Liver (tissue), 9 donors: ENCODE measurements around the gene CSNK1E. TPM values are rescaled to one million over a fixed set of nuclear protein-coding genes. Genes with fewer than 3 reads are reported as not detected.
A peak's percentile ranks its signal among the peaks of the same experiment; 100 is the strongest.

ENCODE experiments used
- DNase-seq: peaks from one replicate; pipeline ENCODE4 v3.0.0-alpha.2; 2017; ENCODE audit warnings: low spot score
- H3K27ac ChIP-seq, 2 donors: one replicate each; pipeline ENCODE4 v1.7.0; 2013; ENCODE audit warnings: inconsistent platforms in 2 of 2, low read length in 2 of 2, control low read depth in 1 of 2, low read depth in 1 of 2, mild to moderate bottlenecking in 1 of 2
- H3K27me3 ChIP-seq, 4 donors: one replicate each; pipeline versions ENCODE4 v1.6.1 to v1.7.0; 2013; ENCODE audit warnings: low read length in 3 of 4, inconsistent platforms in 1 of 4, mild to moderate bottlenecking in 1 of 4, moderate library complexity in 1 of 4; ENCODE audit not compliant: control insufficient read depth in 4 of 4, insufficient read depth in 4 of 4
- H3K36me3 ChIP-seq, 4 donors: one replicate each; pipeline versions ENCODE4 v1.6.1 to v1.7.0; 2013; ENCODE audit warnings: low read length in 3 of 4, mild to moderate bottlenecking in 3 of 4, low read depth in 1 of 4, moderate library complexity in 1 of 4; ENCODE audit not compliant: control insufficient read depth in 4 of 4, insufficient read depth in 3 of 4
- H3K4me1 ChIP-seq, 4 donors: one replicate each; pipeline versions ENCODE4 v1.6.1 to v1.7.0; 2013; ENCODE audit warnings: low read length in 3 of 4, mild to moderate bottlenecking in 3 of 4, moderate library complexity in 1 of 4; ENCODE audit not compliant: control insufficient read depth in 4 of 4, insufficient read depth in 4 of 4
- H3K4me3 ChIP-seq, 3 donors: one replicate each; pipeline versions ENCODE4 v1.6.1 to v1.7.0; 2013; ENCODE audit warnings: low read length in 3 of 3, control low read depth in 1 of 3, low read depth in 1 of 3, mild to moderate bottlenecking in 1 of 3
- H3K9ac ChIP-seq, 2 donors: one replicate each; pipeline ENCODE4 v1.7.0; 2013; ENCODE audit warnings: low read length in 2 of 2, mild to moderate bottlenecking in 2 of 2, moderate library complexity in 2 of 2, control low read depth in 1 of 2, low read depth in 1 of 2
- H3K9me3 ChIP-seq, 4 donors: one replicate each; pipeline versions ENCODE4 v1.6.1 to v1.7.0; 2013; ENCODE audit warnings: low read length in 3 of 4; ENCODE audit not compliant: control insufficient read depth in 4 of 4
- EGR1 ChIP-seq, 2 donors: IDR thresholded peaks; 2 replicates each; pipeline ENCODE4 v1.6.1; 2016 to 2018; ENCODE audit warnings: antibody characterized with exemption in 2 of 2, low read depth in 2 of 2
- FOXA1 ChIP-seq: IDR thresholded peaks from 2 replicates; pipeline ENCODE4 v1.6.1; 2016; ENCODE audit warnings: antibody characterized with exemption
- FOXA2 ChIP-seq: IDR thresholded peaks from 2 replicates; pipeline ENCODE4 v1.6.1; 2016; ENCODE audit warnings: antibody characterized with exemption
- GABPA ChIP-seq, 2 donors: IDR thresholded peaks in 1 of 2; conservative IDR thresholded peaks in 1 of 2; 2 replicates each; pipeline ENCODE4 v1.6.1; 2016; ENCODE audit warnings: antibody characterized with exemption in 2 of 2, mild to moderate bottlenecking in 1 of 2, moderate library complexity in 1 of 2
- HNF4A ChIP-seq, 2 donors: conservative IDR thresholded peaks; 2 replicates each; pipeline ENCODE4 v1.6.1; 2016; ENCODE audit warnings: antibody characterized with exemption in 2 of 2, mild to moderate bottlenecking in 2 of 2
- HNF4G ChIP-seq: IDR thresholded peaks from 2 replicates; pipeline ENCODE4 v1.6.1; 2016; ENCODE audit warnings: antibody characterized with exemption
- JUND ChIP-seq, 2 donors: IDR thresholded peaks; 2 replicates each; pipeline ENCODE4 v1.6.1; 2016; ENCODE audit warnings: antibody characterized with exemption in 2 of 2
- NR2F2 ChIP-seq: IDR thresholded peaks from 2 replicates; pipeline ENCODE4 v1.6.1; 2016; ENCODE audit warnings: antibody characterized with exemption
- RAD21 ChIP-seq, 2 donors: IDR thresholded peaks; 2 replicates each; pipeline ENCODE4 v1.6.1; 2016; ENCODE audit warnings: antibody characterized with exemption in 2 of 2, mild to moderate bottlenecking in 2 of 2
- RXRA ChIP-seq, 2 donors: IDR thresholded peaks; 2 replicates each; pipeline ENCODE4 v1.6.1; 2017 to 2018; ENCODE audit warnings: antibody characterized with exemption in 2 of 2, mild to moderate bottlenecking in 1 of 2
- SP1 ChIP-seq: IDR thresholded peaks from 2 replicates; pipeline ENCODE4 v1.6.1; 2018; ENCODE audit warnings: antibody characterized with exemption, mild to moderate bottlenecking
- YY1 ChIP-seq: IDR thresholded peaks from 2 replicates; pipeline ENCODE4 v1.6.1; 2016; ENCODE audit warnings: antibody characterized with exemption, mild to moderate bottlenecking
- WGBS: extraction: QIAGEN DNeasy Blood & Tissue Kit; methylation state at CpG from one replicate; pipeline ENCODE4 v1.1.7; 2013; 5-methylcytosine and 5-hydroxymethylcytosine counted together
- polyA plus RNA-seq, 2 donors: library from polyadenylated mRNA; stranded (reverse) in 1 of 2; unstranded in 1 of 2; fragments of 200-250 nt in 1 of 2; fragments of >200 nt in 1 of 2; fragmentation: Nextera tagmentation in 1 of 2; extraction: Ambion mirVana in 1 of 2; gene quantifications; one replicate each; pipeline versions ENCODE4 v1.2.1 to v1.2.3, GENCODE V29; 2013 to 2015
- total RNA-seq, 2 donors: library from RNA; depleted of rRNA; stranded (reverse); fragments of >200 nt; gene quantifications; one replicate each; pipeline ENCODE4 v1.2.3, GENCODE V29; 2014
- TF ChIP-seq, protein P1 (sequence below): IDR thresholded peaks from 2 replicates; pipeline ENCODE4 v1.6.1; 2016; ENCODE audit warnings: antibody characterized with exemption, mild to moderate bottlenecking
- TF ChIP-seq, protein P2 (sequence below): IDR thresholded peaks from 2 replicates; pipeline ENCODE4 v1.6.1; 2016; ENCODE audit warnings: antibody characterized with exemption
- TF ChIP-seq, protein P3 (sequence below): fragments of 150-350 bp; IDR thresholded peaks from 2 replicates; pipeline ENCODE4 v1.5.1; 2017; ENCODE audit warnings: improper control_type of control experiment, low read depth, low read length; ENCODE audit not compliant: missing input control
- TF ChIP-seq, protein P4 (sequence below): IDR thresholded peaks from 2 replicates; pipeline ENCODE4 v1.6.1; 2016; ENCODE audit warnings: antibody characterized with exemption
- TF ChIP-seq, protein P5 (sequence below): IDR thresholded peaks from 2 replicates; pipeline ENCODE4 v1.6.1; 2016; ENCODE audit warnings: antibody characterized with exemption
- donor health status: healthy.
- donor health status: healthy.
- donor health status: healthy.
- donor health status: healthy.
- donor health status: healthy.

The CSNK1E gene
- total and polyA plus RNA-seq, 4 donors, result 8.4 to 27.4 (median 13.7) TPM

DNA sequence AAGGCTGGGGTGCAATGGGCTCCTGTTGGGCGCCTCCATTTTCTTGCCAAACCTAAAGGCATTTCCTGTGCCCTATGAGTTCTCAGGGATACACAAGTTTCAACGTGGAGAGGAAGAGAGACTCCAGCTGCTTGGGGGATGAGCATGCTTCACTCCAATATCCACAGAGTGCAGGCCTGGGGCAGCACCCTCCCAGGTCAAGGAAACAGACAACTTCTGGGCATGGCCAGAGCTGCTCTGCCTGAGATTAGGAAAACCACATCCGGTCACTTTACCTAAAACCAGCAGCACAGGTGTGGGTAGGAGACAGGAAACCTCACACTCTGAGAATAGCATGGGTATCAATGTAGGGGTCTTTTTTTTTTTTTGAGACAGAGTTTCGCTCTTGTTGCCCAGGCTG is 73.1 kb downstream of the CSNK1E start:
- H3K4me3 ChIP-seq, result no peak overlapping the region
- no peaks in the 10 kb centered on the region for H3K9me3 ChIP-seq
- H3K4me1 ChIP-seq, result peaks cover 0 to 7% (median 2%) of the 10 kb centered on the region in 4 donors
- WGBS, result 84% methylated on average over 4 of the region's 4 CpGs
- H3K9ac ChIP-seq, result no peak overlapping the region
- DNase-seq, result no peak
- H3K27me3 ChIP-seq, result no peaks in the 10 kb centered on the region
- TF ChIP-seq RAD21 (IDR thresholded peaks at IDR 0.05) (no peak), HNF4A (conservative IDR thresholded peaks at IDR 0.05) (no peak), YY1 (no peak), SP1 (no peak), HNF4G (no peak), RXRA (IDR thresholded peaks at IDR 0.05) (no peak), EGR1 (IDR thresholded peaks at IDR 0.05; ENCODE audit: low read depth in 2 of 2) (no peak), FOXA2 (no peak), JUND (IDR thresholded peaks at IDR 0.05) (no peak)
- TF ChIP-seq, protein P1, sequence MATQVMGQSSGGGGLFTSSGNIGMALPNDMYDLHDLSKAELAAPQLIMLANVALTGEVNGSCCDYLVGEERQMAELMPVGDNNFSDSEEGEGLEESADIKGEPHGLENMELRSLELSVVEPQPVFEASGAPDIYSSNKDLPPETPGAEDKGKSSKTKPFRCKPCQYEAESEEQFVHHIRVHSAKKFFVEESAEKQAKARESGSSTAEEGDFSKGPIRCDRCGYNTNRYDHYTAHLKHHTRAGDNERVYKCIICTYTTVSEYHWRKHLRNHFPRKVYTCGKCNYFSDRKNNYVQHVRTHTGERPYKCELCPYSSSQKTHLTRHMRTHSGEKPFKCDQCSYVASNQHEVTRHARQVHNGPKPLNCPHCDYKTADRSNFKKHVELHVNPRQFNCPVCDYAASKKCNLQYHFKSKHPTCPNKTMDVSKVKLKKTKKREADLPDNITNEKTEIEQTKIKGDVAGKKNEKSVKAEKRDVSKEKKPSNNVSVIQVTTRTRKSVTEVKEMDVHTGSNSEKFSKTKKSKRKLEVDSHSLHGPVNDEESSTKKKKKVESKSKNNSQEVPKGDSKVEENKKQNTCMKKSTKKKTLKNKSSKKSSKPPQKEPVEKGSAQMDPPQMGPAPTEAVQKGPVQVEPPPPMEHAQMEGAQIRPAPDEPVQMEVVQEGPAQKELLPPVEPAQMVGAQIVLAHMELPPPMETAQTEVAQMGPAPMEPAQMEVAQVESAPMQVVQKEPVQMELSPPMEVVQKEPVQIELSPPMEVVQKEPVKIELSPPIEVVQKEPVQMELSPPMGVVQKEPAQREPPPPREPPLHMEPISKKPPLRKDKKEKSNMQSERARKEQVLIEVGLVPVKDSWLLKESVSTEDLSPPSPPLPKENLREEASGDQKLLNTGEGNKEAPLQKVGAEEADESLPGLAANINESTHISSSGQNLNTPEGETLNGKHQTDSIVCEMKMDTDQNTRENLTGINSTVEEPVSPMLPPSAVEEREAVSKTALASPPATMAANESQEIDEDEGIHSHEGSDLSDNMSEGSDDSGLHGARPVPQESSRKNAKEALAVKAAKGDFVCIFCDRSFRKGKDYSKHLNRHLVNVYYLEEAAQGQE, result no peak
- TF ChIP-seq, protein P2, sequence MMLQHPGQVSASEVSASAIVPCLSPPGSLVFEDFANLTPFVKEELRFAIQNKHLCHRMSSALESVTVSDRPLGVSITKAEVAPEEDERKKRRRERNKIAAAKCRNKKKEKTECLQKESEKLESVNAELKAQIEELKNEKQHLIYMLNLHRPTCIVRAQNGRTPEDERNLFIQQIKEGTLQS, result no peak
- peak overlapping the region in 1 of 2 donors; percentile 57 for H3K27ac ChIP-seq
- peaks cover 0 to 18% (median 7%) of the 10 kb centered on the region in 4 donors for H3K36me3 ChIP-seq

DNA sequence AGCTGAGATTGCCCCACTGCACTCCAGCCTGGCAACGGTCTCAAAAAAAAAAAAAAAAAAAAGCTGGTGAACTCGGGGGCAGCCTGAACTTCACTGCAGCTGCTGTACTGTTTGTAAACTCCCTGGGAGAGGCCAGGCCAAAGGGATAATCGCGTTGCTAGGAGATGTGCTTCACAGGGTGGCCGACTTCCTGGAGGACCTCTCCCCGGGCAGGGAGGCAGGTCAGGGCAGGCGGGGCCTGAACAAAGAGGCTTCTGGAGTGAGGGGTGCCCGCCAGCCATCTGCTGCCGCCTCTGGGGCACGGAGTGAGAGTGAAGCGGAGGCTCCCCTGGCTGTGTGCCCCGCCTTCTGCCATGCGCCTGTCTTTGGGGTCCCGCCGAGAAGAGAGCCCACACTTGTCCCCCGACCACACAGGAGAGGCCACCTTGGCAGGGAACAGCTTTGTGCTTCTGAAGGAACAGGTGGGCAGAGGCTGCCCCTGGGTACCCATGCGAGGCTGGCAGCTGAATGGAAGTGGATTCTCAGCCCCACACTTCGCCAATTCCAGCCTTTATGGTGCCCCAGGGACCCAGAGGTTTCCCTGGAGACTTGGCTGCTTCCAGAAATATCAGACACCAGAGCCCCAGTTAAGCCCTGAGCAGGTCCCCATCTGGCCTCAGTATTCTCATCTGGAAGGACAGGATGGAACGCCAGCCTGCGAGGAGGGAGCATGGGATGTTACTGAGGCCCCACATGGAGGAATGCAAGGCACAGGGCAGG is 74.0 kb downstream of the CSNK1E start:
- H3K27me3 ChIP-seq, result no peaks in the 10 kb centered on the region
- H3K9ac ChIP-seq, result no peak overlapping the region
- no peaks in the 10 kb centered on the region for H3K9me3 ChIP-seq
- peak overlapping the region; percentile 32 to 57 for H3K27ac ChIP-seq
- DNase-seq, result peak; percentile 46
- H3K36me3 ChIP-seq, result peaks cover 0 to 18% (median 7%) of the 10 kb centered on the region in 4 donors
- H3K4me3 ChIP-seq, result no peak overlapping the region
- H3K4me1 ChIP-seq, result peaks cover 0 to 16% (median 6%) of the 10 kb centered on the region in 4 donors
- WGBS, result 71% methylated on average over 20 of the region's 20 CpGs
- TF ChIP-seq, protein P1, result no peak
- no peak for TF ChIP-seq YY1
- TF ChIP-seq, protein P3, sequence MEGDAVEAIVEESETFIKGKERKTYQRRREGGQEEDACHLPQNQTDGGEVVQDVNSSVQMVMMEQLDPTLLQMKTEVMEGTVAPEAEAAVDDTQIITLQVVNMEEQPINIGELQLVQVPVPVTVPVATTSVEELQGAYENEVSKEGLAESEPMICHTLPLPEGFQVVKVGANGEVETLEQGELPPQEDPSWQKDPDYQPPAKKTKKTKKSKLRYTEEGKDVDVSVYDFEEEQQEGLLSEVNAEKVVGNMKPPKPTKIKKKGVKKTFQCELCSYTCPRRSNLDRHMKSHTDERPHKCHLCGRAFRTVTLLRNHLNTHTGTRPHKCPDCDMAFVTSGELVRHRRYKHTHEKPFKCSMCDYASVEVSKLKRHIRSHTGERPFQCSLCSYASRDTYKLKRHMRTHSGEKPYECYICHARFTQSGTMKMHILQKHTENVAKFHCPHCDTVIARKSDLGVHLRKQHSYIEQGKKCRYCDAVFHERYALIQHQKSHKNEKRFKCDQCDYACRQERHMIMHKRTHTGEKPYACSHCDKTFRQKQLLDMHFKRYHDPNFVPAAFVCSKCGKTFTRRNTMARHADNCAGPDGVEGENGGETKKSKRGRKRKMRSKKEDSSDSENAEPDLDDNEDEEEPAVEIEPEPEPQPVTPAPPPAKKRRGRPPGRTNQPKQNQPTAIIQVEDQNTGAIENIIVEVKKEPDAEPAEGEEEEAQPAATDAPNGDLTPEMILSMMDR, result no peak
- no peak for TF ChIP-seq HNF4A (conservative IDR thresholded peaks at IDR 0.05)
- peak in 1 of 2 donors; percentile 40 for TF ChIP-seq RXRA (IDR thresholded peaks at IDR 0.05)
- TF ChIP-seq EGR1 (IDR thresholded peaks at IDR 0.05; ENCODE audit: low read depth in 2 of 2), result no peak
- TF ChIP-seq, protein P4, sequence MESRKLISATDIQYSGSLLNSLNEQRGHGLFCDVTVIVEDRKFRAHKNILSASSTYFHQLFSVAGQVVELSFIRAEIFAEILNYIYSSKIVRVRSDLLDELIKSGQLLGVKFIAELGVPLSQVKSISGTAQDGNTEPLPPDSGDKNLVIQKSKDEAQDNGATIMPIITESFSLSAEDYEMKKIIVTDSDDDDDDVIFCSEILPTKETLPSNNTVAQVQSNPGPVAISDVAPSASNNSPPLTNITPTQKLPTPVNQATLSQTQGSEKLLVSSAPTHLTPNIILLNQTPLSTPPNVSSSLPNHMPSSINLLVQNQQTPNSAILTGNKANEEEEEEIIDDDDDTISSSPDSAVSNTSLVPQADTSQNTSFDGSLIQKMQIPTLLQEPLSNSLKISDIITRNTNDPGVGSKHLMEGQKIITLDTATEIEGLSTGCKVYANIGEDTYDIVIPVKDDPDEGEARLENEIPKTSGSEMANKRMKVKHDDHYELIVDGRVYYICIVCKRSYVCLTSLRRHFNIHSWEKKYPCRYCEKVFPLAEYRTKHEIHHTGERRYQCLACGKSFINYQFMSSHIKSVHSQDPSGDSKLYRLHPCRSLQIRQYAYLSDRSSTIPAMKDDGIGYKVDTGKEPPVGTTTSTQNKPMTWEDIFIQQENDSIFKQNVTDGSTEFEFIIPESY, result no peak
- TF ChIP-seq, protein P2, result no peak
- TF ChIP-seq HNF4G, result no peak
- no peak for TF ChIP-seq JUND (IDR thresholded peaks at IDR 0.05)
- TF ChIP-seq RAD21 (IDR thresholded peaks at IDR 0.05), result no peak
- no peak for TF ChIP-seq GABPA (IDR thresholded peaks at IDR 0.05 in 1 of 2, conservative IDR thresholded peaks at IDR 0.05 in 1 of 2)
- TF ChIP-seq NR2F2, result peak; percentile 47
- no peak for TF ChIP-seq FOXA1
- TF ChIP-seq, protein P5, sequence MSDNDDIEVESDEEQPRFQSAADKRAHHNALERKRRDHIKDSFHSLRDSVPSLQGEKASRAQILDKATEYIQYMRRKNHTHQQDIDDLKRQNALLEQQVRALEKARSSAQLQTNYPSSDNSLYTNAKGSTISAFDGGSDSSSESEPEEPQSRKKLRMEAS, result no peak
- TF ChIP-seq SP1, result no peak
- no peak for TF ChIP-seq FOXA2
